ENCODE measurements around the gene DBH.

- TF ChIP-seq, protein P1, sequence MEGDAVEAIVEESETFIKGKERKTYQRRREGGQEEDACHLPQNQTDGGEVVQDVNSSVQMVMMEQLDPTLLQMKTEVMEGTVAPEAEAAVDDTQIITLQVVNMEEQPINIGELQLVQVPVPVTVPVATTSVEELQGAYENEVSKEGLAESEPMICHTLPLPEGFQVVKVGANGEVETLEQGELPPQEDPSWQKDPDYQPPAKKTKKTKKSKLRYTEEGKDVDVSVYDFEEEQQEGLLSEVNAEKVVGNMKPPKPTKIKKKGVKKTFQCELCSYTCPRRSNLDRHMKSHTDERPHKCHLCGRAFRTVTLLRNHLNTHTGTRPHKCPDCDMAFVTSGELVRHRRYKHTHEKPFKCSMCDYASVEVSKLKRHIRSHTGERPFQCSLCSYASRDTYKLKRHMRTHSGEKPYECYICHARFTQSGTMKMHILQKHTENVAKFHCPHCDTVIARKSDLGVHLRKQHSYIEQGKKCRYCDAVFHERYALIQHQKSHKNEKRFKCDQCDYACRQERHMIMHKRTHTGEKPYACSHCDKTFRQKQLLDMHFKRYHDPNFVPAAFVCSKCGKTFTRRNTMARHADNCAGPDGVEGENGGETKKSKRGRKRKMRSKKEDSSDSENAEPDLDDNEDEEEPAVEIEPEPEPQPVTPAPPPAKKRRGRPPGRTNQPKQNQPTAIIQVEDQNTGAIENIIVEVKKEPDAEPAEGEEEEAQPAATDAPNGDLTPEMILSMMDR (optimal IDR thresholded peaks at IDR 0.05 in 1 of 3, IDR thresholded peaks at IDR 0.05 in 1 of 3, conservative IDR thresholded peaks at IDR 0.05 in 1 of 3; ENCODE audit: extremely low read depth in 1 of 3, insufficient read depth in 2 of 3, low read length in 3 of 3) = no peak
- TF ChIP-seq EZH2 (IDR thresholded peaks at IDR 0.05; ENCODE audit: low read length) = peak; percentile 26
These were observed 2.5 kb upstream of the DBH start for GRCh38 chr9:133633681-133634080.

All from keratinocyte (primary cell).